IMR-90 (cell line): Measurements from ENCODE around the gene ANK2.

Source experiments
- ELK1 ChIP-seq: fragments of 150-350 bp; IDR thresholded peaks from 2 replicates; pipeline ENCODE4 v1.6.1; 2016; ENCODE audit warnings: low read depth, mild to moderate bottlenecking, low read length, moderate library complexity, borderline replicate concordance
- MAZ ChIP-seq: IDR thresholded peaks from 2 replicates; pipeline ENCODE4 v1.6.1; 2012; ENCODE audit warnings: low read depth, mild to moderate bottlenecking, low read length, improper control_type of control experiment, moderate library complexity, borderline replicate concordance
- MXI1 ChIP-seq: IDR thresholded peaks from 2 replicates; pipeline ENCODE4 v1.6.1; 2012; ENCODE audit warnings: low read depth, mild to moderate bottlenecking, low read length, moderate library complexity, borderline replicate concordance
- POLR2A ChIP-seq: IDR thresholded peaks from 2 replicates; pipeline ENCODE4 v1.6.1; 2012; ENCODE audit warnings: mild to moderate bottlenecking, low read depth, low read length
- RCOR1 ChIP-seq: IDR thresholded peaks from 2 replicates; pipeline ENCODE4 v1.6.1; 2012; ENCODE audit warnings: mild to moderate bottlenecking, low read length, improper control_type of control experiment; ENCODE audit not compliant: insufficient replicate concordance
- TF ChIP-seq, protein P1 (sequence below): conservative IDR thresholded peaks from 2 replicates; pipeline ENCODE4 v1.5.1; 2012; ENCODE audit warnings: mild to moderate bottlenecking, low read depth, low read length, improper control_type of control experiment

DNA sequence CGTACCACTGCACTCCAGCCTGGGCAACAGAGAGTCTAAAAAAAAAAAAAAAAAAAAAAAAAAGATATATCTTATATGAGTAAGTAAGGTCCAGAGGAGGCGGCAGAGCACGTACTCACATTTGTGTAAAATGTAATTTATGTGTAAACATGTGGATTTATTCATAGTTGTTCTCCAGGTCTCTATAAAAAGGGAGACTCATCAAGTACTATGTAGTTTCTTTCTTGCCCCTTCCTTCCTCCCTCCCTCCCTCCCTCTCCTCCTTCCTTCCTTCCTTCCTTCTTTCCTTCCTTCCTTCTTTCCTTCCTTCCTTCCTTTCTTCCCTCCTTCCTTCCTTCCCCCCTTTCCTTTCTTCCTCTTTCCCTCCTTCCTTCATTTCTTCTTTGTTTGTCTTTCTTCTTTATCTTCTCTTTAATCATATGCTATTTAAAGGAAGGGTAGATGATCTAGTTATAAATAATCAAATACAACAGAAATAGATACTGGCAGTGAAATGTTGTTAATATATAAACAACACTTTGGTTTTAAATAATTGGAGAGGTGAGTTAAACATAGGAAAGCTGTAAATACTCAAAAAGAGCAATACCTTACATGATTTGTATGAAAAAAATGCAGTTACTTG lies 344.8 kb downstream of the ANK2 start:
- TF ChIP-seq, protein P1, sequence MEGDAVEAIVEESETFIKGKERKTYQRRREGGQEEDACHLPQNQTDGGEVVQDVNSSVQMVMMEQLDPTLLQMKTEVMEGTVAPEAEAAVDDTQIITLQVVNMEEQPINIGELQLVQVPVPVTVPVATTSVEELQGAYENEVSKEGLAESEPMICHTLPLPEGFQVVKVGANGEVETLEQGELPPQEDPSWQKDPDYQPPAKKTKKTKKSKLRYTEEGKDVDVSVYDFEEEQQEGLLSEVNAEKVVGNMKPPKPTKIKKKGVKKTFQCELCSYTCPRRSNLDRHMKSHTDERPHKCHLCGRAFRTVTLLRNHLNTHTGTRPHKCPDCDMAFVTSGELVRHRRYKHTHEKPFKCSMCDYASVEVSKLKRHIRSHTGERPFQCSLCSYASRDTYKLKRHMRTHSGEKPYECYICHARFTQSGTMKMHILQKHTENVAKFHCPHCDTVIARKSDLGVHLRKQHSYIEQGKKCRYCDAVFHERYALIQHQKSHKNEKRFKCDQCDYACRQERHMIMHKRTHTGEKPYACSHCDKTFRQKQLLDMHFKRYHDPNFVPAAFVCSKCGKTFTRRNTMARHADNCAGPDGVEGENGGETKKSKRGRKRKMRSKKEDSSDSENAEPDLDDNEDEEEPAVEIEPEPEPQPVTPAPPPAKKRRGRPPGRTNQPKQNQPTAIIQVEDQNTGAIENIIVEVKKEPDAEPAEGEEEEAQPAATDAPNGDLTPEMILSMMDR = no peak
- TF ChIP-seq POLR2A (no peak), RCOR1 (no peak), ELK1 (no peak), MAZ (no peak), MXI1 (no peak)
